GM19397 (cell line): ENCODE measurements around the gene WDFY2.
A peak's percentile ranks its signal among the peaks of the same experiment; 100 is the strongest.

Experiments used
- ATAC-seq: cut with Tn5 transposase; IDR thresholded peaks from one replicate; pipeline ENCODE4 v1.9.1; 2021; ENCODE audit warnings: mild to moderate bottlenecking, moderate library complexity; ENCODE audit not compliant: unreplicated experiment

WDFY2 gene

GRCh38 chr13:51786425-51787265, 202.4 kb downstream of the WDFY2 start:
- ATAC-seq = no peak

- peak; percentile 52 for ATAC-seq
Measured at GRCh38 chr13:51793570-51794271, 209.5 kb downstream of the WDFY2 start.

GRCh38 chr13:51794964-51795363, 210.7 kb downstream of the WDFY2 start:
- peak; percentile 39 for ATAC-seq

DNA sequence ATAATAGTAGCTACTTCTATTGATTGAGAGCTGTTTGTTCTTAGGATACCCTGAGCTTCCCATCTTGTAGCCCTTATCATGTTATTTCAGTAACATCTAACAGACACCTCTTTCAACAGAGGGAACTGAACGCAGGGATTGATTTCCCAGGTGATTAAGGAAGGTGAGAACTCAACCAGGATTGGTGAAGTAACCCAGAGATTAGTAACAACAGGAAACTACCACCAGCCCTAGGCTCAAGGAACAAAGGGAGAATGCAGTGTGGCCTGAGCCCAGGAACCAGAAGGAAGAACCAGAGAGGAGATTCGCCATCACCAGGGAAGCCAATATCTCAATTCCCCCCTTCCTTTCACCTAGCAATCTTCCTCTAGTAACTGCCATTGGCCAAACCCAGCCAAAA, 211.2 kb downstream of the WDFY2 start:
- ATAC-seq = no peak

DNA sequence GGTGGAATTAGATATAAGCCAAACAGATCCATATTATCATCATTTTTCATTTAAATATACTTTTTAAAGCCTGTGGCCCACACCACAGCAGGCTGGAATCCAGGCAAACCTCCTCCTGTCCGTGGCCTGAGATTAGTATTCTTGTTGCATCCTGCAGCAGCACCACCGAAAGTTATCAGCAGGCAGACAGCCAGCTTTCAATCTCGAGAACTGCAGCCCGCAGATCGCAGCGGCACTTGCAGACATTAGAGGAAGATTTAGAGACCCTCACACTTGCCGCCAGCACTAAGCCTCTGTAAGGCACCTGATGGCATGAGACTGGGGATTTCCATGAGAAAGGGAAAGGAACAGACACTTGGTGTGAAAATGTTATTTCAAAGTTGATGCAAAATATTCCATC, 212.3 kb downstream of the WDFY2 start:
- no peak for ATAC-seq

GRCh38 chr13:51797664-51798488, 213.6 kb downstream of the WDFY2 start:
- no peak for ATAC-seq

DNA sequence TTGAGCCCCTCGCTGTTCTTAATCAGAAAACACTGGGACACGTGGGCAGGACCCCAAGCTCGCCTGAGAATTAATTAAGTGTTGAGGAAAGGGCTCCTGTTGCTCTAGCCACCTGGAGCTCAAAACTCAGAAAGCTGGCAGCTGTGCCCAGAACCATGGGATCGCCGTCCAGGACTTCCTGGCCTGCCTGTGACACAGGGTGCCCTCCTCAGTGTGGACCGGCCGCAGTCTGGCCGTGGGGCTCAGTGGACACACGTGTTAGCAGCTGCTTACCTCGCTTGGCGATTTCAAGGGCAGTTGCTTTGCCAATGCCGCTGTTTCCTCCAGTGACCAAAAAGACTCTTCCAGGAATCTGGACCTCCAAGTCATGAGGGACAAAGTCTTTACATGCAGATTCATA, 215.0 kb downstream of the WDFY2 start:
- ATAC-seq = no peak

GRCh38 chr13:51800486-51800885, 216.2 kb downstream of the WDFY2 start:
- ATAC-seq = no peak

DNA sequence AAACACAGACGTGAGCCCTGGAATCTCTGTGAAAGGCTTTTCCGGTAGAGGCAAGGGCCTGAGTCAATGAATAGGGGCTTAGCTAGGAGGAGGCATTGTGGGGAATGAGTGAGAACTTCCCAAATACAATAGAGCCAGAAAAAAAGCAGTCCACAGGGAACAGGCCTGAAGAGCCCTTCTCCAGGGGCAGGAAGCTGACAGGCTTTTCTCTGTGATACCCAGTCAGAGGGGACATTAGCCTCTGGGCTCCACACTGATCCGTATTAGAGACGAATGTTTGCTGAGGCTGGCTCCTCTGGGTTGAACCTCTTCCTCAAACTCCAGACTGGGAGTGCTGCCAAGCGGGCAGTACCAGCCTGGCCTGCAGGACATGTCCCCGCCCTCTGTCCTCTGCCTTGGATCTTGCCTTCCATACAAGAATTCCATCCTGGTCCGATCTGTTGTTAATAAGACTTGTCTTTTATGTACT, 217.4 kb downstream of the WDFY2 start:
- no peak for ATAC-seq

- ATAC-seq = no peak
Measured at GRCh38 chr13:51802631-51803418, 218.6 kb downstream of the WDFY2 start.

- peak; percentile 93 for ATAC-seq
Measured at GRCh38 chr13:51803422-51804294, 219.4 kb downstream of the WDFY2 start, which contains the start of gene DHRS12. Gene DHRS12, minus strand, starts transcription at chr13:51804163. Its CDS starts 4,504 bp downstream, at chr13:51799659.

DNA sequence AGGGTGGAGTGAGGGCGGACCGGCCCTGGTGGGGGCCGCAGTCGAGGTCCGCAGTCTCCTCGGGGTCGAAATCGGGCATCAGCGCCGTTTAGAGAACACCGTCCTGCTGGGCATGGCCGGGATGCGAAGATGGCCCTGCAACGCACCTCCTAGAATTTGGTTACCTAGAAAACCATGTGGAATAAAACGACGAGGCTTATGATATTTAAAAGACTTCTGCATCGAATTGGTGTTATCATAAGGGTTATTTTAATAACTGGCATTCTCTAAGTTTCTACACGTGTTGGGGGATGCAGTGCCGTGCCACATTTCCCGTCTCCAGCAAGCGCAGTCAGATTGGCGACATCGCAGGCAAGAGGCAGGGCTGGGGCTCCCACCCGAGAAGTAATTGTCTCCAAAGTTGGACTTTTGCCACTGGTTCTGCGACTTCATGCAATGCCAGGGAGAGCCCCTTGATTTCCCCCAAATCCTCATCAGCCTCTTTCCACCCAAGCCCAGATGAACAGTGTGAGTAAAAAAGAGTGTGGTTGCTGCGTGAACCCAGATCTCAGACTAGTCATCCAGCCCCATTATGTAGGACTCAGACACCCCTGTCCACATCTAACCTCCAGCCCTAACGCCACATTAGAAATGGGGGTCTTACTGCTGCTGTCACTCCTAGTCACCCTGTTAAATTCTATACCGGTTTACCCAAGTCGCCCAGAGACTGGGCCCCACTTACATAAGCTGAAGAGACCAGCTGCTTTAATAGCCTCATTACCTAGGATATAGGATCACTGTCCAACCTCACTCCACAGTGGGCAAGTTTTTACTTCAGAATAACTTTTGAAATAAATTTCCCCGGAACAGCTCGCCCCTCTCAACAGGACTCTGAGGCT, 220.3 kb downstream of the WDFY2 start:
- no peak for ATAC-seq

DNA sequence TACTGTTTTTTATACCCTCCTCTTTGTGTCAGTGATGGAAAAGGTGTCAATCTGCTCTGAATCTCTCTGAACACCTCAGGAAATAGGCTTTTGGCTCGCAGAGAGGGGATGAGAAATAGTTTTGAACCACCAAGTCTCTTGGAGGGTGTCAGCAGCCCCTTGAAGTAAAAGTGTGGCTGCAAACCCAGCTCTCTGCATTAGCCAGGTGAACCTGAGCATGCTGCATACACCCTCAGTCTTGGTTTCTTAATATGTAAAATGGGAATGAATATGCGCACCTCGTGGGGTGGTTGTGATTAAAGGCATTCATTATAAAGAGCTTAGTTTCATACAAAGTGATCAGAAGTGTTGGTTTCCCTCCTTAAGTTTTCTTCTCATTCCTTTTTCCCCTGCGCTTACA, 221.1 kb downstream of the WDFY2 start:
- ATAC-seq = no peak

DNA sequence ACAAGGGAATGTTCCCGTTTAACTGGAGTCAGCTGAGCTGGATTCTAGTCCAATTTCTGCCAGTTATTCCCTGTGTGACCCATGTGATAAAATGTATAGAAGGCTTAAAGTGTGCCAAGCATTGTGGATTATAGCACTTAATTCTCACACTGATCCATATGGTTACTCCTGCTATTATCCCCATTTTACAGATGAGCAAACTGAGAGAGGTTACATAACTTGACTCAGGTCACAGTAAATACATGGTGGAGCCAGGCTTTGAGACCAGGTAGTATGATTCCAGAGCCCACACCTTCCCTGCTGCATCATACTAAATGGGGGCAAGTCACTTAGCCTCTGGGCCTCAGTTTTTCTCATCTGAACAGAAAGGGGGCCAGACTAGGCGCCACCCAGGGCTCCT, 221.7 kb downstream of the WDFY2 start:
- ATAC-seq = no peak

- no peak for ATAC-seq
Measured at GRCh38 chr13:51806566-51806965, 222.3 kb downstream of the WDFY2 start.

GRCh38 chr13:51807041-51807440, 222.8 kb downstream of the WDFY2 start:
- no peak for ATAC-seq

GRCh38 chr13:51808811-51809210, 224.5 kb downstream of the WDFY2 start:
- no peak for ATAC-seq

DNA sequence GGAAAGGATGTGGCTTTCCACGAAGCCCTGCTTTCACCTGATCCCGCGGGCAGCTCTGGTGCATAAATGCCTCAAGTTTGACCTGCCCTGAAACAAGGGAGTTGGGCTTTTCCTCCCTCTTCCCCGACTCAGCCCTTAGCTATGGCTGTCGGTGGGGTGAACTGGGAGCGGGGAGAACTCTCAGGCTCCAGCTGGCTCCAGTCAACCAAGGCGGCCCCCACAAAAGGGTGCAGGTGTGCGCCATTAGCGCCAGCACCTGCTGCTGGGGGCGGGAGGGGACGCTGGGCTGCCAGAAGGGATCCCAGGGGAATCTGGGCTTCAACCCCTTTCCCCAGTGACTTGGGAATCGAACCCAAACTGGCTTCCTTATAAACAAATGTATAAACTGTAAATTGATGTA, 226.8 kb downstream of the WDFY2 start:
- no peak for ATAC-seq
